ENCODE data around the gene DPEP2NB.
"Not testable (repeated sequence)": the region's sequence is repeated elsewhere in the genome, so short reads cannot be mapped to it uniquely, and the experiment has no call there.

DPEP2NB gene

GRCh38 chr16:67977469-67978227 lies 38.1 kb downstream of the DPEP2NB start:
- Mint-ChIP-seq H3K4me1 (peaks cover 18% of the 10 kb centered on the region), H3K27ac (no peak overlapping the region), H3K27me3 (no peaks in the 10 kb centered on the region), H3K9me3 (no peaks in the 10 kb centered on the region), H3K4me3 (no peak overlapping the region)
- no peak for DNase-seq
- no peak for ATAC-seq

GRCh38 chr16:67977005-67977404 lies 38.7 kb downstream of the DPEP2NB start:
- H3K4me1 Mint-ChIP-seq: peaks cover 15% of the 10 kb centered on the region
- ATAC-seq (peak; percentile 23), DNase-seq (no peak)
- no peaks in the 10 kb centered on the region for H3K9me3 Mint-ChIP-seq
- no peak overlapping the region for H3K4me3 Mint-ChIP-seq
- no peaks in the 10 kb centered on the region for H3K27me3 Mint-ChIP-seq
- H3K27ac Mint-ChIP-seq: no peak overlapping the region

- no peak for ATAC-seq
- no peak for DNase-seq
- H3K9me3 Mint-ChIP-seq: no peaks in the 10 kb centered on the region
- peaks cover 15% of the 10 kb centered on the region for H3K4me1 Mint-ChIP-seq
- H3K27ac Mint-ChIP-seq: peak overlapping the region in 1 of 2 donors; percentile 50
- no peak overlapping the region for H3K4me3 Mint-ChIP-seq
- no peaks in the 10 kb centered on the region for H3K27me3 Mint-ChIP-seq
These were observed 39.5 kb downstream of the DPEP2NB start for GRCh38 chr16:67976205-67976604.

- Mint-ChIP-seq H3K27ac (peak overlapping the region in 1 of 2 donors; percentile 50), H3K4me1 (peaks cover 15% of the 10 kb centered on the region), H3K27me3 (no peaks in the 10 kb centered on the region), H3K4me3 (no peak overlapping the region), H3K9me3 (no peaks in the 10 kb centered on the region)
- DNase-seq: no peak
- no peak for ATAC-seq
These were observed 40.2 kb downstream of the DPEP2NB start for GRCh38 chr16:67975321-67976105.

GRCh38 chr16:67972285-67972684 lies 43.4 kb downstream of the DPEP2NB start:
- H3K9me3 Mint-ChIP-seq, H3K27me3 Mint-ChIP-seq, H3K27ac Mint-ChIP-seq, DNase-seq, H3K4me3 Mint-ChIP-seq, ATAC-seq: not testable (repeated sequence)
- H3K4me1 Mint-ChIP-seq: peaks cover 30% of the 10 kb centered on the region

GRCh38 chr16:67971111-67971510 lies 44.6 kb downstream of the DPEP2NB start:
- ATAC-seq: no peak
- no peaks in the 10 kb centered on the region for H3K9me3 Mint-ChIP-seq
- H3K27ac Mint-ChIP-seq: peak overlapping the region in 1 of 2 donors; percentile 30
- H3K27me3 Mint-ChIP-seq: no peaks in the 10 kb centered on the region
- H3K4me1 Mint-ChIP-seq: peaks cover 41% of the 10 kb centered on the region
- no peak for DNase-seq
- no peak overlapping the region for H3K4me3 Mint-ChIP-seq

- H3K27ac Mint-ChIP-seq: peak overlapping the region; percentile 86 to 97
- ATAC-seq (no peak), DNase-seq (no peak)
- peaks cover 34% of the 10 kb centered on the region for H3K4me1 Mint-ChIP-seq
- no peaks in the 10 kb centered on the region for H3K9me3 Mint-ChIP-seq
- H3K4me3 Mint-ChIP-seq: peak overlapping the region; percentile 99
- no peaks in the 10 kb centered on the region for H3K27me3 Mint-ChIP-seq
These were observed 46.3 kb downstream of the DPEP2NB start for GRCh38 chr16:67969254-67970039.

- peaks cover 37% of the 10 kb centered on the region for H3K4me1 Mint-ChIP-seq
- no peaks in the 10 kb centered on the region for H3K9me3 Mint-ChIP-seq
- H3K27ac Mint-ChIP-seq: peak within 1 kb of the TSS; percentile 97 to 98
- DNase-seq (peak; percentile 93 to 95), ATAC-seq (peak; percentile 94)
- peak within 1 kb of the TSS; percentile 99 for H3K4me3 Mint-ChIP-seq
- H3K27me3 Mint-ChIP-seq: no peaks in the 10 kb centered on the region
These were observed 47.1 kb downstream of the DPEP2NB start, which contains the start of gene SLC12A4 for GRCh38 chr16:67968400-67969253. SLC12A4 (minus strand) TSS chr16:67968637; CDS start chr16:67968553, 84 bp downstream.

- peak overlapping the region; percentile 99 for H3K4me3 Mint-ChIP-seq
- no peaks in the 10 kb centered on the region for H3K27me3 Mint-ChIP-seq
- peaks cover 35% of the 10 kb centered on the region for H3K4me1 Mint-ChIP-seq
- H3K27ac Mint-ChIP-seq: peak overlapping the region; percentile 97 to 98
- DNase-seq: peak; percentile 25 to 37
- peak; percentile 19 for ATAC-seq
- H3K9me3 Mint-ChIP-seq: no peaks in the 10 kb centered on the region
These were observed 47.7 kb downstream of the DPEP2NB start for GRCh38 chr16:67967958-67968399.

- DNase-seq (peak; percentile 36 to 38), ATAC-seq (peak; percentile 21)
- H3K9me3 Mint-ChIP-seq: no peaks in the 10 kb centered on the region
- H3K4me1 Mint-ChIP-seq: peaks cover 32% of the 10 kb centered on the region
- H3K27me3 Mint-ChIP-seq: no peaks in the 10 kb centered on the region
- peak overlapping the region; percentile 99 for H3K4me3 Mint-ChIP-seq
- H3K27ac Mint-ChIP-seq: peak overlapping the region; percentile 97 to 98
These were observed 48.3 kb downstream of the DPEP2NB start for GRCh38 chr16:67967183-67967957.

- H3K27me3 Mint-ChIP-seq: no peaks in the 10 kb centered on the region
These were observed 49.0 kb downstream of the DPEP2NB start for GRCh38 chr16:67966549-67967182.

GRCh38 chr16:67965668-67966548 lies 49.8 kb downstream of the DPEP2NB start:
- peak overlapping the region; percentile 28 to 69 for H3K27ac Mint-ChIP-seq
- no peak overlapping the region for H3K4me3 Mint-ChIP-seq
- H3K9me3 Mint-ChIP-seq: no peaks in the 10 kb centered on the region
- ATAC-seq: no peak
- DNase-seq: no peak
- no peaks in the 10 kb centered on the region for H3K27me3 Mint-ChIP-seq
- peaks cover 32% of the 10 kb centered on the region for H3K4me1 Mint-ChIP-seq

More at GRCh38 chr16:67966549-67967182, 49.0 kb downstream of the DPEP2NB start:
- Mint-ChIP-seq H3K4me3 (peak overlapping the region; percentile 99), H3K9me3 (no peaks in the 10 kb centered on the region), H3K27ac (no peak overlapping the region), H3K4me1 (peaks cover 32% of the 10 kb centered on the region)
- DNase-seq: no peak
- ATAC-seq: no peak

Data from stimulated activated naive CD8-positive, alpha-beta T cell treated with anti-CD3 and anti-CD28 coated beads, Interleukin-15, amount 100 ng/mL, for 72 hours (primary cell).